ENCODE data around the gene PGGHG. TPM values are rescaled to one million over a fixed set of nuclear protein-coding genes. Genes with fewer than 3 reads are reported as not detected.
"Not testable (repeated sequence)": the region's sequence is repeated elsewhere in the genome, so short reads cannot be mapped to it uniquely, and the experiment has no call there.

The PGGHG gene
- total RNA-seq, 1 donor from 2014 or later = 25.1 TPM

DNA sequence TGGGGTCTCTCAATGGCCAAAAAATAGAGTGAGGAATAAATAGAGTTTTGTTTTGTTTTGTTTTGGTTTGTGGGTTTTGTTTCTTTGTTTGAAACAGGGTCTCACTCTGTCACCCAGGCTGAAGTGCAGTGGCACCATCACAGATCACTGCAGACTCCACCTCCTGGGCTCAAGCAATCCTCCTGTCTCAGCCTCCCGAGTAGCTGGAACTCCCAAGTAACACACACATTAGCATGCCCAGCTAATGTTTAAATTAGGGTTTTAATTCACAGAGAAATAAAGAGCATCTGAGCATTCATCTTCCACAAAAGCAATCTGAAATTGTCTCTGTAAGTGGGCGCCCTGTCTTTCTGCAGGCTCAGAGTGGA lies 40.9 kb downstream of the PGGHG start:
- TF ChIP-seq, protein P1, sequence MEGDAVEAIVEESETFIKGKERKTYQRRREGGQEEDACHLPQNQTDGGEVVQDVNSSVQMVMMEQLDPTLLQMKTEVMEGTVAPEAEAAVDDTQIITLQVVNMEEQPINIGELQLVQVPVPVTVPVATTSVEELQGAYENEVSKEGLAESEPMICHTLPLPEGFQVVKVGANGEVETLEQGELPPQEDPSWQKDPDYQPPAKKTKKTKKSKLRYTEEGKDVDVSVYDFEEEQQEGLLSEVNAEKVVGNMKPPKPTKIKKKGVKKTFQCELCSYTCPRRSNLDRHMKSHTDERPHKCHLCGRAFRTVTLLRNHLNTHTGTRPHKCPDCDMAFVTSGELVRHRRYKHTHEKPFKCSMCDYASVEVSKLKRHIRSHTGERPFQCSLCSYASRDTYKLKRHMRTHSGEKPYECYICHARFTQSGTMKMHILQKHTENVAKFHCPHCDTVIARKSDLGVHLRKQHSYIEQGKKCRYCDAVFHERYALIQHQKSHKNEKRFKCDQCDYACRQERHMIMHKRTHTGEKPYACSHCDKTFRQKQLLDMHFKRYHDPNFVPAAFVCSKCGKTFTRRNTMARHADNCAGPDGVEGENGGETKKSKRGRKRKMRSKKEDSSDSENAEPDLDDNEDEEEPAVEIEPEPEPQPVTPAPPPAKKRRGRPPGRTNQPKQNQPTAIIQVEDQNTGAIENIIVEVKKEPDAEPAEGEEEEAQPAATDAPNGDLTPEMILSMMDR (conservative IDR thresholded peaks at IDR 0.05) = no peak
- no peak for DNase-seq (ENCODE audit: low read depth, low spot score)
- H3K4me1 Mint-ChIP-seq = peaks cover 45% of the 10 kb centered on the region
- H3K36me3 Mint-ChIP-seq (ENCODE audit: low read depth) = no peaks in the 10 kb centered on the region
- no peak overlapping the region for H3K27ac Mint-ChIP-seq (ENCODE audit: unreplicated experiment)
- H3K9me3 Mint-ChIP-seq = no peaks in the 10 kb centered on the region
- no peak overlapping the region for H3K4me3 Mint-ChIP-seq
- H3K27me3 Mint-ChIP-seq (ENCODE audit: low read depth) = no peaks in the 10 kb centered on the region

DNA sequence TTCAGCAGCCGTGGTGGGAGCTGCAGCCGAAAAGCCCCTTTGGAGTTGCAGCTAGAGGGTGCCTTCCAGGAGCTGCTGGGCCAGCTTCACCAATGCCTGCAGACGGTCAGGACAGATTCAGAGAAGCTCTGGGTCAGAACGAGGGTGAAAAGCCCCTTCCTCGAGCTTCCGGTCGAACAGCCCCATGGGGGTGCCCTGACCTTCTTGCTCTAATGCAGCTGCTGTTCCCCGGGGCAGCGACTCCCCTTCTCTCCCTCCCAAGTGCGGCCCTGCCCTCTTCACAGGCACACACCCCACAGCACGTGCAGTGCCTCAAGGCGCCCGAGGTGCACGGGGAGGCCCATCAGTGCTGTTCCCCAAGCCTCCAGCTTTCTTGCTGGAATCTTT lies 41.4 kb downstream of the PGGHG start:
- no peaks in the 10 kb centered on the region for H3K9me3 Mint-ChIP-seq
- TF ChIP-seq, protein P1 (conservative IDR thresholded peaks at IDR 0.05) = no peak
- no peak for DNase-seq (ENCODE audit: low read depth, low spot score)
- no peaks in the 10 kb centered on the region for H3K36me3 Mint-ChIP-seq (ENCODE audit: low read depth)
- H3K27me3 Mint-ChIP-seq (ENCODE audit: low read depth) = no peaks in the 10 kb centered on the region
- peaks cover 44% of the 10 kb centered on the region for H3K4me1 Mint-ChIP-seq
- H3K4me3 Mint-ChIP-seq = no peak overlapping the region
- peak overlapping the region; percentile 75 for H3K27ac Mint-ChIP-seq (ENCODE audit: unreplicated experiment)

DNA sequence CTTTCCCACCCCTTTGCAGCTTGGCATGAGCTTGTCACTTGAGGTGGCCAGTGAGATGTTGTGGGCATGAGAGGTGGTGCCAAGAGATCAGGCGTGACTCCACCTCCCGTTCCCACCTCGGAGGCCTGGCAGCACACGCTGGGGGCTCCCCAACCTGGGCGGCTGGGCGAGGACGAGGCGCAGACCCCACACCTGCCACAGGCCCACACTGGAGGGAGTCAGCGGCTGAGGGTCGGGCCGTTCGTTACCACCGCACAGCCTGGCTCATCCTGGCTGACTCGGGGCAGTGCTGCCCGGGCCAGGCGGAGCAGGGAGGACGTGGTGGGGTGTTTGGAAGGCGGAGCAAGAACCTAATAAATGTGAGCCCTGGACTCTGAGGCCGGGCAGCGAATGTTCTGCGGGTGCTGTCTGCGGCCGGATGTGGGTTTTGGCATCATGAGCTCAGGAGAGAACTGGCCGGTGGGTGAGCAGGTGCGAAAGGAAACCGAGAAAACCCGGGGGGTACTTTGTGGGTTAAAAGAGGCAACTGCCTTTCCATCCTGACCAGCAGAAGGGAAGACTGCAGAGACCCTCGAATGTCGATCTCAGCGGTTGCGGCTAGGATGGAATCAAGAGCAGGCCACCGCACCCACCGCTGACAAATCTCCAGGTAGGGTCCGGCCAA lies 41.9 kb downstream of the PGGHG start:
- Mint-ChIP-seq H3K27me3 (ENCODE audit: low read depth) (no peaks in the 10 kb centered on the region), H3K4me3 (no peak overlapping the region), H3K9me3 (no peaks in the 10 kb centered on the region), H3K27ac (ENCODE audit: unreplicated experiment) (no peak overlapping the region), H3K4me1 (peaks cover 48% of the 10 kb centered on the region), H3K36me3 (ENCODE audit: low read depth) (no peaks in the 10 kb centered on the region)
- no peak for DNase-seq (ENCODE audit: low read depth, low spot score)
- TF ChIP-seq, protein P1 (conservative IDR thresholded peaks at IDR 0.05) = no peak

DNA sequence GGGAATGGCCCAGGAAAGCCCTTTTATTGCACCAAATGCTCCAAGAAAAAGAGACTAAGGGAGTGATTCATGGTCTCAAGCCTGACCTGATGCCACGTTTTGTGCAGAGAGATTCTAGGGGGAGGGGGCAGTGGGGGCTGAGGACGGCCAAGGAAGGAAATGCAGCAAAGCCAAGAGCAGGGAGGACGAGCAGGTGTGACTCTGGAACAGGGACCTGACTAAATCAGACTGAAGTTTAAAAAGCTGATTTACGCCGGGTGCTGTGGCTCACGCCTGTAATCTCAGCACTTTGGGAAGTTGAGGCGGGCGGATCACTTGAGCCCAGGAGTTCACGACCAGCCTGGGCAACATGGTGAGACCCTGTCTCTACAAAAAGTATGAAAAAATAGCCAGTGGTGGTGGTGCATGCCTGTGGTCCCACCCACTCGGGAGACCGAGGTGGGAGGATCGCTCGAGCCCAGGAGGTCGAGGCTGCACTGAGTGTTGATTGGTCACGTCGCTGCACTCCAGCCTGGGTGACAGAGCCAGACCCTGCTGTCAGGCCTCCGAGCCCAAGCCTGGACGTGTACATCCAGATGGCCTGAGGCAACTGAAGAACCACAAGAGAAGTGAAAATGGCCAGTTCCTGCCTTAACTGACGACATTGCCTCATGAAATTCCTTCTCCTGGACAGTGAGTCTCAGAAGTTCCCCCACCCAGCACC lies 42.6 kb downstream of the PGGHG start:
- Mint-ChIP-seq H3K27me3 (ENCODE audit: low read depth) (no peaks in the 10 kb centered on the region), H3K9me3 (no peaks in the 10 kb centered on the region), H3K4me1 (peaks cover 50% of the 10 kb centered on the region), H3K27ac (ENCODE audit: unreplicated experiment) (no peak overlapping the region), H3K4me3 (no peak overlapping the region), H3K36me3 (ENCODE audit: low read depth) (no peaks in the 10 kb centered on the region)
- TF ChIP-seq, protein P1 (conservative IDR thresholded peaks at IDR 0.05) = no peak
- DNase-seq (ENCODE audit: low read depth, low spot score) = no peak

DNA sequence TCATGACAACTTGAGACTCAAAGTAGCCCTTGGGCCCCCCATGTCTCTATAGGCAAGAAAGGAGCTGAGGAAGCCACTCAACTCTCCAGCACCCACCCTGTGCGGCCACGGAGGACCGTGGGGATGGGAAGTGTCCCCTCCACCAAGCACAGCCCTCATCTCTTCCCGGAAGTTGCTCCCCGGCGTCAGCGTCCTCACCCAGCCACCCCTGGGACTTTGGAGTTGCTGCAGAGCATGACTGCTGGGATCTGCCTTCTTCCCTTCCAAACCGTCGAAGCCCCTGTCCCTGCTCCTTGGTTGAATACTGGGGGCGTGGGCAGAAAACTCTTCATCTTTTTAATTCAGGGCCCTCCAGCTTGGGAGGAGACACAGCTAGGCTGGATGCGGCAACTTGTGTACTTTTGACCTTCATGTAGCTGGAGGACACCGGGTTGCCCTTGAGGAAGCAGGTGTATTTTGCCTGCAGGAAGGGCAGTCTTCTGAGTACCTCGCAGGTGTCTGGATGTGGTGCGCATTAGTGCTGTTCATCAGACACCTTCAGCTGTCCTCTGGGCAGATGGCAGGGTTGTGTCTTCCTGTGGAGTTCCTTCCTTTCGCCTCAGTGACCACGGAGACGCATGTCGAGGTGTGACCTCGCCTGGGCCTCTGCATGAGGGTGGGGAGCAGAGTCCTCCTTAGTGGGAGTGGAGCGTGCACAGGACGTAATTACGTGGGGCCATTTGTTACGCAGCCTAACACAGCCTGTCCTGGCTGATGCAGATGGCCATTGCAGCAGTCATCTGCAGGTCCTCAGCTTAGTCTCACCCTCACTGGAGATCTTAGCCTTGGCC lies 43.9 kb downstream of the PGGHG start:
- H3K27me3 Mint-ChIP-seq (ENCODE audit: low read depth) = no peaks in the 10 kb centered on the region
- TF ChIP-seq, protein P1 (conservative IDR thresholded peaks at IDR 0.05) = no peak
- H3K4me3 Mint-ChIP-seq = no peak overlapping the region
- DNase-seq (ENCODE audit: low read depth, low spot score) = no peak
- H3K27ac Mint-ChIP-seq (ENCODE audit: unreplicated experiment) = no peak overlapping the region
- H3K9me3 Mint-ChIP-seq = no peaks in the 10 kb centered on the region
- no peaks in the 10 kb centered on the region for H3K36me3 Mint-ChIP-seq (ENCODE audit: low read depth)
- peaks cover 52% of the 10 kb centered on the region for H3K4me1 Mint-ChIP-seq

DNA sequence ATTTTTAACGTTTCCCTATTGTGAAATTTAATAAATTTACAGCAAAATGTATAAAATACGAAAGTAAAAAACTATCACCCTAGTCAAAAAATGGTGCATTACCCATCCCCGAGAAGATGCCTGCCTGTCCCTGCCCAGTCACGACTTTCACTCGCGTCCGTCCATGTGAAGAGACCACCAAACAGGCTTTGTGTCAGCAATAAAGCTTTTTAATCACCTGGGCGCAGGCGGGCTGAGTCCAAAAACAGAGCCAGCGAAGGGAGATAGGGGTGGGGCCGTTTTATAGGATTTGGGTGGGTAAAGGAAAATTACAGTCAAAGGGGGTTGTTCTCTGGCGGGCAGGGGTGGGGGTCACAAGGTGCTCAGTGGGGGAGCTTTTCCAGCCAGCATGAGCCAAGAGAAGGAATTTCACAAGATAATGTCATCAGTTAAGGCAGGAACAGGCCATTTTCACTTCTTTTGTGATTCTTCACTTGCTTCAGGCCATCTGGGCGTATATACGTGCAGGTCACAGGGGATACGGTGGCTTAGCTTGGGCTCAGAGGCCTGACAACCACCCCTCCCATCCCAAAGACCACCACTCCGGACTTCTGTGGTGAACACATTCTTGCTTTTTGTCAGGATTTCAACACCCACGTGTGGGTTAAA lies 44.8 kb downstream of the PGGHG start:
- H3K36me3 Mint-ChIP-seq (ENCODE audit: low read depth) = not testable (repeated sequence)

More for the DNA sequence above, 44.8 kb downstream of the PGGHG start:
- peak overlapping the region; percentile 64 for H3K27ac Mint-ChIP-seq (ENCODE audit: unreplicated experiment)
- peaks cover 52% of the 10 kb centered on the region for H3K4me1 Mint-ChIP-seq
- H3K4me3 Mint-ChIP-seq = peak overlapping the region; percentile 42
- not testable (repeated sequence) for H3K9me3 Mint-ChIP-seq; H3K27me3 Mint-ChIP-seq (ENCODE audit: low read depth); DNase-seq (ENCODE audit: low read depth, low spot score)
